ENCODE measurements around the gene EIF2B1.

- TF ChIP-seq EZH2 (optimal IDR thresholded peaks at IDR 0.05; ENCODE audit: low read depth, low read length) (no peak), CTCF (IDR thresholded peaks at IDR 0.05; ENCODE audit: low read length) (no peak)
Observed at GRCh38 chr12:123643911-123644310, 10.4 kb upstream of the EIF2B1 start.

Measured in MM.1S (cell line).